ENCODE measurements around the gene ZNF425. TPM values are rescaled to one million over a fixed set of nuclear protein-coding genes. Genes with fewer than 3 reads are reported as not detected.
"Not testable (repeated sequence)": the region's sequence is repeated elsewhere in the genome, so short reads cannot be mapped to it uniquely, and the experiment has no call there.

The ZNF425 gene
- total RNA-seq, 1 donor from 2014 or later: 1.4 TPM

- DNase-seq (no peak), ATAC-seq (peak; percentile 29)
- Histone ChIP-seq H3K36me3 (peaks cover 36% of the 10 kb centered on the region), H3K9me3 (no peaks in the 10 kb centered on the region), H3K4me3 (no peak overlapping the region), H3K27me3 (no peaks in the 10 kb centered on the region), H3K4me1 (no peaks in the 10 kb centered on the region), H3K27ac (no peak overlapping the region)
- intact Hi-C loops (cut with DNase I): loop anchor here (10.0 kb wide), 1 partner anchor 66 kb away; no protein-coding TSS in a partner anchor
- TF ChIP-seq CTCF (IDR thresholded peaks at IDR 0.05): no peak
Measured at GRCh38 chr7:149071182-149071635, 54.9 kb downstream of the ZNF425 start.

GRCh38 chr7:149070372-149071125 is 55.6 kb downstream of the ZNF425 start:
- no peak for DNase-seq
- peaks cover 36% of the 10 kb centered on the region for H3K36me3 ChIP-seq
- H3K27ac ChIP-seq: no peak overlapping the region

GRCh38 chr7:149067869-149068268 is 58.3 kb downstream of the ZNF425 start:
- ATAC-seq (no peak), DNase-seq (no peak)
- Histone ChIP-seq H3K9me3 (no peaks in the 10 kb centered on the region), H3K4me1 (no peaks in the 10 kb centered on the region), H3K27me3 (no peaks in the 10 kb centered on the region), H3K4me3 (no peak overlapping the region), H3K36me3 (peaks cover 35% of the 10 kb centered on the region), H3K27ac (no peak overlapping the region)
- no peak for TF ChIP-seq CTCF (IDR thresholded peaks at IDR 0.05)
- intact Hi-C loops (cut with DNase I): no loop called here

More at GRCh38 chr7:149070372-149071125, 55.6 kb downstream of the ZNF425 start:
- ATAC-seq: no peak
- intact Hi-C loops (cut with DNase I): loop anchor here (10.0 kb wide), 1 partner anchor 66 kb away; no protein-coding TSS in a partner anchor
- no peak for TF ChIP-seq CTCF (IDR thresholded peaks at IDR 0.05)
- H3K4me3 ChIP-seq: no peak overlapping the region
- no peaks in the 10 kb centered on the region for H3K27me3 ChIP-seq
- H3K4me1 ChIP-seq: no peaks in the 10 kb centered on the region
- H3K9me3 ChIP-seq: no peaks in the 10 kb centered on the region

GRCh38 chr7:149063476-149063875 is 62.6 kb downstream of the ZNF425 start:
- no peak overlapping the region for H3K4me3 ChIP-seq
- intact Hi-C loops (cut with DNase I): no loop called here
- no peaks in the 10 kb centered on the region for H3K27me3 ChIP-seq
- ATAC-seq: no peak
- no peaks in the 10 kb centered on the region for H3K9me3 ChIP-seq
- peaks cover 7% of the 10 kb centered on the region for H3K36me3 ChIP-seq
- H3K4me1 ChIP-seq: no peaks in the 10 kb centered on the region
- no peak for TF ChIP-seq CTCF (IDR thresholded peaks at IDR 0.05)
- H3K27ac ChIP-seq: no peak overlapping the region
- DNase-seq: no peak

- intact Hi-C loops (cut with DNase I); H3K27me3 ChIP-seq; H3K36me3 ChIP-seq; H3K27ac ChIP-seq; H3K4me3 ChIP-seq; H3K9me3 ChIP-seq; DNase-seq; H3K4me1 ChIP-seq; ATAC-seq: not testable (repeated sequence)
Measured at GRCh38 chr7:149062217-149062899, 63.8 kb downstream of the ZNF425 start.

- intact Hi-C loops (cut with DNase I): no loop called here
- H3K27me3 ChIP-seq: no peaks in the 10 kb centered on the region
- H3K9me3 ChIP-seq: no peaks in the 10 kb centered on the region
- DNase-seq (no peak), ATAC-seq (no peak)
- TF ChIP-seq CTCF (IDR thresholded peaks at IDR 0.05): no peak
- H3K36me3 ChIP-seq: no peaks in the 10 kb centered on the region
- no peaks in the 10 kb centered on the region for H3K4me1 ChIP-seq
- H3K27ac ChIP-seq: no peak overlapping the region
- H3K4me3 ChIP-seq: no peak overlapping the region
Measured at GRCh38 chr7:149060156-149060555, 66.0 kb downstream of the ZNF425 start.

All from upper lobe of right lung (tissue), 1 donor.